HepG2 (cell line): ENCODE results near the gene CSNK1D. TPM values are rescaled to one million over a fixed set of nuclear protein-coding genes. Genes with fewer than 3 reads are reported as not detected.

Experiments used
- FOXP1 ChIP-seq, 2 experiments: fragments of 450-650 bp in 1 of 2; IDR thresholded peaks; 2 replicates each; pipeline ENCODE4 v1.6.1; 2017 to 2018; ENCODE audit warnings: antibody characterized with exemption in 1 of 2
- GTF2F1 ChIP-seq: fragments of 150-350 bp; IDR thresholded peaks from 2 replicates; pipeline ENCODE4 v1.6.1; 2014; ENCODE audit warnings: low read length
- MBD4 ChIP-seq: IDR thresholded peaks from 2 replicates; pipeline ENCODE4 v1.6.1; 2012; ENCODE audit warnings: low read length, inconsistent platforms, borderline replicate concordance
- NFE2 ChIP-seq: sonication (generic); formaldehyde crosslinking; IDR thresholded peaks from 2 replicates; pipeline ENCODE4 v1.4.0; 2020; ENCODE audit warnings: missing genetic modification reagents
- RFX5 ChIP-seq: IDR thresholded peaks from 2 replicates; pipeline ENCODE4 v1.6.1; 2011; ENCODE audit warnings: low read depth, low read length, improper control_type of control experiment
- SKI ChIP-seq: fragments of 450-650 bp; IDR thresholded peaks from one replicate; pipeline ENCODE4 v1.6.1; 2018; ENCODE audit warnings: mild to moderate bottlenecking; ENCODE audit not compliant: partially characterized antibody
- SRY ChIP-seq: sonication (generic); formaldehyde crosslinking; IDR thresholded peaks from 2 replicates; pipeline ENCODE4 v1.8.0; 2022; ENCODE audit warnings: mild to moderate bottlenecking, missing genetic modification reagents
- WIZ ChIP-seq: sonication (generic); formaldehyde crosslinking; IDR thresholded peaks from 2 replicates; pipeline ENCODE4 v1.5.1; 2020; ENCODE audit warnings: mild to moderate bottlenecking, missing genetic modification reagents
- ZBTB7A ChIP-seq: sonication (generic); formaldehyde crosslinking; IDR thresholded peaks from 2 replicates; pipeline ENCODE4 v1.8.0; 2022; ENCODE audit warnings: mild to moderate bottlenecking, missing genetic modification reagents
- ZKSCAN5 ChIP-seq: sonication (generic); formaldehyde crosslinking; IDR thresholded peaks from 2 replicates; pipeline ENCODE4 v1.5.1; 2020; ENCODE audit warnings: mild to moderate bottlenecking, missing genetic modification reagents
- ZNF124 ChIP-seq: sonication (generic); formaldehyde crosslinking; IDR thresholded peaks from 2 replicates; pipeline ENCODE4 v1.4.0; 2020; ENCODE audit warnings: missing genetic modification reagents
- ZSCAN25 ChIP-seq: sonication (generic); formaldehyde crosslinking; IDR thresholded peaks from 2 replicates; pipeline ENCODE4 v1.8.0; 2022; ENCODE audit warnings: mild to moderate bottlenecking, missing genetic modification reagents
- polyA plus RNA-seq, 8 experiments: library from polyadenylated mRNA; depleted of rRNA in 3 of 8; stranded (reverse) in 7 of 8; unstranded in 1 of 8; fragments of >200 nt; fragmentation: Illumina TruSeq in 4 of 8; extraction: Trizol in 4 of 8; gene quantifications; 2 replicates each; pipeline versions ENCODE4 v1.2.1 to v1.2.3, GENCODE V29; 2011 to 2016; ENCODE audit warnings: low read depth in 4 of 8, missing spikeins in 1 of 8, mixed read lengths in 1 of 8; ENCODE audit not compliant: insufficient read depth in 1 of 8
- total RNA-seq, 5 experiments: library from RNA; depleted of rRNA; stranded (reverse); fragments of >200 nt; fragmentation: Illumina TruSeq; extraction: Trizol; gene quantifications; 2 replicates each; pipeline ENCODE4 v1.2.3, GENCODE V29; 2016; ENCODE audit warnings: low read depth in 1 of 5
- TF ChIP-seq, protein P1 (sequence below): sonication (generic); formaldehyde crosslinking; IDR thresholded peaks from 2 replicates; pipeline ENCODE4 v1.8.0; 2022; ENCODE audit warnings: missing genetic modification reagents, mild to moderate bottlenecking, inconsistent platforms, borderline replicate concordance
- TF ChIP-seq, protein P2 (sequence below): sonication (generic); formaldehyde crosslinking; IDR thresholded peaks from 2 replicates; pipeline ENCODE4 v1.8.1; 2023; ENCODE audit warnings: mild to moderate bottlenecking, missing genetic modification reagents
- TF ChIP-seq, protein P3 (sequence below): IDR thresholded peaks from 2 replicates; pipeline ENCODE4 v1.6.1; 2016; ENCODE audit warnings: low read depth
- TF ChIP-seq, protein P4 (sequence below): IDR thresholded peaks from 2 replicates; pipeline ENCODE4 v1.6.1; 2016
- TF ChIP-seq, protein P5 (sequence below): sonication (generic); formaldehyde crosslinking; IDR thresholded peaks from 2 replicates; pipeline ENCODE4 v1.4.0; 2020; ENCODE audit warnings: mild to moderate bottlenecking, missing genetic modification reagents

Gene CSNK1D
- total and polyA plus RNA-seq, 2 of the 13 experiments (the other 11 are each of a cell fraction or from before 2014, with no cell fraction given), result 31.5 to 128 TPM

DNA sequence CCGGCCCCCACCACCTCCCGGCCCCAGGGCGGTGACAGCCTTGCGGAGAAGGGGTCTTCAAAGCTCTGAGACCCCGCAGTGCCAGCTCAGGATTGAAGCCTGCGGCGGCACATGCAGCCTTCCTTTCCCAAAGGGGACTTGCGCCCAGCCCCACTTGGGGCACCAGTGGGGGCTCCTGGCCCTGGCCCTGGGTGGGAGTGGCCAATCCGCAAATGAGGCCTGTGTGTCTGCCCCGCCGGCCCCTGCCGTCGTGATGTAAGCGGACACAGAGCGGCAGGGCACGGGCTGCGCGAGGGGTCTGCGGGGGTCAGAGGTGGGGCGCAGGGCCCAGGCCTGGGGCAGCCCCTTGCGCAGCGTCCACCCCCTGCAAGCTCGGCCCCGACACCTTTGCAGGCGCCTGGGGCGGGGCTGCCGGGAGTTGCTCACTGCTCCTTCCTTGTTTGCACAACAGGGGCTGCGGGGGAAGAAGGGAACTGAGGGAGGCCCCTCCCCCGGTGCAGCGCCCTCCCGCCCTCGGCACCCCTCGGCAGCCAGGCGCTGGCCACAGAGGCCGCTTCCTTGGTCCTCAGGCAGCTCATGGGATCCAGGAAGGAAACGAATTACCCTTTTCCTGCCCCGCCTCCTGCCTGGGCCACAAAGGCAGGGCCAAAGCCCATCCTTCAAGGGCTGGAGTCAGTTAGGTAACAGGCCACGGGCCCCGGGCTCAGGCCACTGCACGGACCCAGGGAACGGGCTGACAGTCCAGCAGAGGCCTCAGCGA, 41.8 kb downstream of the CSNK1D start (continued):
- TF ChIP-seq, protein P1, sequence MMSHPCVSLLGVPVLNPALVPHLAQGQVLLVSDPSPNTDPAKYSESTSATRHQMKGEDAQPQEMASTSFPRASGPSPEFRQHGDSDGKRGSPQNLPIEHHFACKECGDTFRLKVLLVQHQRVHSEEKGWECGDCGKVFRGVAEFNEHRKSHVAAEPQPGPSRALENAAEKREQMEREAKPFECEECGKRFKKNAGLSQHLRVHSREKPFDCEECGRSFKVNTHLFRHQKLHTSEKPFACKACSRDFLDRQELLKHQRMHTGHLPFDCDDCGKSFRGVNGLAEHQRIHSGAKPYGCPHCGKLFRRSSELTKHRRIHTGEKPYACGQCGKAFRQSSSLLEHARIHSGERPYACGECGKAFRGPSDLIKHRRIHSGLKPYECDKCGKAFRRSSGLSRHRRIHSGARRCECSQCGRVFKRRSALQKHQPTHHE, result no peak; the same call in 1 of the 2 replicates
- TF ChIP-seq WIZ (CRISPR knock-in tag) (no peak), GTF2F1 (no peak), ZSCAN25 (CRISPR knock-in tag) (peak; percentile 86; the same call in 1 of the 2 replicates), SRY (peak; percentile 85), ZNF124 (CRISPR knock-in tag) (peak; percentile 85), SKI (peak; percentile 44), RFX5 (no peak), ZBTB7A (CRISPR knock-in tag) (peak; percentile 99), MBD4 (no peak), NFE2 (CRISPR knock-in tag) (no peak), ZKSCAN5 (CRISPR knock-in tag) (no peak), FOXP1 (IDR thresholded peaks at IDR 0.05) (no peak), FOXP1 (CRISPR knock-in tag; IDR thresholded peaks at IDR 0.05) (peak; percentile 77)
- TF ChIP-seq, protein P2, sequence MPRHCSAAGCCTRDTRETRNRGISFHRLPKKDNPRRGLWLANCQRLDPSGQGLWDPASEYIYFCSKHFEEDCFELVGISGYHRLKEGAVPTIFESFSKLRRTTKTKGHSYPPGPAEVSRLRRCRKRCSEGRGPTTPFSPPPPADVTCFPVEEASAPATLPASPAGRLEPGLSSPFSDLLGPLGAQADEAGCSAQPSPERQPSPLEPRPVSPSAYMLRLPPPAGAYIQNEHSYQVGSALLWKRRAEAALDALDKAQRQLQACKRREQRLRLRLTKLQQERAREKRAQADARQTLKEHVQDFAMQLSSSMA (CRISPR knock-in tag), result peak; percentile 42; the same call in 1 of the 2 replicates
- TF ChIP-seq, protein P3, sequence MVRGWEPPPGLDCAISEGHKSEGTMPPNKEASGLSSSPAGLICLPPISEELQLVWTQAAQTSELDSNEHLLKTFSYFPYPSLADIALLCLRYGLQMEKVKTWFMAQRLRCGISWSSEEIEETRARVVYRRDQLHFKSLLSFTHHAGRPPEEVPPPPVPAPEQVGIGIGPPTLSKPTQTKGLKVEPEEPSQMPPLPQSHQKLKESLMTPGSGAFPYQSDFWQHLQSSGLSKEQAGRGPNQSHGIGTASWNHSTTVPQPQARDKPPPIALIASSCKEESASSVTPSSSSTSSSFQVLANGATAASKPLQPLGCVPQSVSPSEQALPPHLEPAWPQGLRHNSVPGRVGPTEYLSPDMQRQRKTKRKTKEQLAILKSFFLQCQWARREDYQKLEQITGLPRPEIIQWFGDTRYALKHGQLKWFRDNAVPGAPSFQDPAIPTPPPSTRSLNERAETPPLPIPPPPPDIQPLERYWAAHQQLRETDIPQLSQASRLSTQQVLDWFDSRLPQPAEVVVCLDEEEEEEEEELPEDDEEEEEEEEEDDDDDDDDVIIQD (CRISPR knock-in tag), result peak; percentile 68; the same call in 1 of the 2 replicates
- TF ChIP-seq, protein P4, sequence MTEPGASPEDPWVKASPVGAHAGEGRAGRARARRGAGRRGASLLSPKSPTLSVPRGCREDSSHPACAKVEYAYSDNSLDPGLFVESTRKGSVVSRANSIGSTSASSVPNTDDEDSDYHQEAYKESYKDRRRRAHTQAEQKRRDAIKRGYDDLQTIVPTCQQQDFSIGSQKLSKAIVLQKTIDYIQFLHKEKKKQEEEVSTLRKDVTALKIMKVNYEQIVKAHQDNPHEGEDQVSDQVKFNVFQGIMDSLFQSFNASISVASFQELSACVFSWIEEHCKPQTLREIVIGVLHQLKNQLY (CRISPR knock-in tag), result peak; percentile 54; the same call in 1 of the 2 replicates
- TF ChIP-seq, protein P5, sequence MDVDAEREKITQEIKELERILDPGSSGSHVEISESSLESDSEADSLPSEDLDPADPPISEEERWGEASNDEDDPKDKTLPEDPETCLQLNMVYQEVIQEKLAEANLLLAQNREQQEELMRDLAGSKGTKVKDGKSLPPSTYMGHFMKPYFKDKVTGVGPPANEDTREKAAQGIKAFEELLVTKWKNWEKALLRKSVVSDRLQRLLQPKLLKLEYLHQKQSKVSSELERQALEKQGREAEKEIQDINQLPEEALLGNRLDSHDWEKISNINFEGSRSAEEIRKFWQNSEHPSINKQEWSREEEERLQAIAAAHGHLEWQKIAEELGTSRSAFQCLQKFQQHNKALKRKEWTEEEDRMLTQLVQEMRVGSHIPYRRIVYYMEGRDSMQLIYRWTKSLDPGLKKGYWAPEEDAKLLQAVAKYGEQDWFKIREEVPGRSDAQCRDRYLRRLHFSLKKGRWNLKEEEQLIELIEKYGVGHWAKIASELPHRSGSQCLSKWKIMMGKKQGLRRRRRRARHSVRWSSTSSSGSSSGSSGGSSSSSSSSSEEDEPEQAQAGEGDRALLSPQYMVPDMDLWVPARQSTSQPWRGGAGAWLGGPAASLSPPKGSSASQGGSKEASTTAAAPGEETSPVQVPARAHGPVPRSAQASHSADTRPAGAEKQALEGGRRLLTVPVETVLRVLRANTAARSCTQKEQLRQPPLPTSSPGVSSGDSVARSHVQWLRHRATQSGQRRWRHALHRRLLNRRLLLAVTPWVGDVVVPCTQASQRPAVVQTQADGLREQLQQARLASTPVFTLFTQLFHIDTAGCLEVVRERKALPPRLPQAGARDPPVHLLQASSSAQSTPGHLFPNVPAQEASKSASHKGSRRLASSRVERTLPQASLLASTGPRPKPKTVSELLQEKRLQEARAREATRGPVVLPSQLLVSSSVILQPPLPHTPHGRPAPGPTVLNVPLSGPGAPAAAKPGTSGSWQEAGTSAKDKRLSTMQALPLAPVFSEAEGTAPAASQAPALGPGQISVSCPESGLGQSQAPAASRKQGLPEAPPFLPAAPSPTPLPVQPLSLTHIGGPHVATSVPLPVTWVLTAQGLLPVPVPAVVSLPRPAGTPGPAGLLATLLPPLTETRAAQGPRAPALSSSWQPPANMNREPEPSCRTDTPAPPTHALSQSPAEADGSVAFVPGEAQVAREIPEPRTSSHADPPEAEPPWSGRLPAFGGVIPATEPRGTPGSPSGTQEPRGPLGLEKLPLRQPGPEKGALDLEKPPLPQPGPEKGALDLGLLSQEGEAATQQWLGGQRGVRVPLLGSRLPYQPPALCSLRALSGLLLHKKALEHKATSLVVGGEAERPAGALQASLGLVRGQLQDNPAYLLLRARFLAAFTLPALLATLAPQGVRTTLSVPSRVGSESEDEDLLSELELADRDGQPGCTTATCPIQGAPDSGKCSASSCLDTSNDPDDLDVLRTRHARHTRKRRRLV (CRISPR knock-in tag), result 0 out of 2 replicates have a peak, but pooled peaks have one; percentile 58
